G401 (cell line): ENCODE data around the gene SMIM9. TPM values are rescaled to one million over a fixed set of nuclear protein-coding genes. Genes with fewer than 3 reads are reported as not detected.
A peak's percentile ranks its signal among the peaks of the same experiment; 100 is the strongest.
"Not testable (repeated sequence)": the region's sequence is repeated elsewhere in the genome, so short reads cannot be mapped to it uniquely, and the experiment has no call there.

Source experiments
- DNase-seq: peaks from one replicate; pipeline ENCODE4 v3.0.0-alpha.2; 2015; ENCODE audit warnings: low spot score
- in situ Hi-C: cut with HindIII; loops from 2 replicates; pipeline ENCODE4 v1.10.0; 2016; ENCODE audit warnings: low sequenced_read_pairs, mixed read lengths
- total RNA-seq: library from RNA; depleted of rRNA; stranded (reverse); fragments of >200 nt; shearing (Covaris generic); gene quantifications from 2 replicates; pipeline ENCODE4 v1.2.3, GENCODE V29; 2014

The SMIM9 gene
- total RNA-seq, 1 experiment from 2014 or later: not detected

DNA sequence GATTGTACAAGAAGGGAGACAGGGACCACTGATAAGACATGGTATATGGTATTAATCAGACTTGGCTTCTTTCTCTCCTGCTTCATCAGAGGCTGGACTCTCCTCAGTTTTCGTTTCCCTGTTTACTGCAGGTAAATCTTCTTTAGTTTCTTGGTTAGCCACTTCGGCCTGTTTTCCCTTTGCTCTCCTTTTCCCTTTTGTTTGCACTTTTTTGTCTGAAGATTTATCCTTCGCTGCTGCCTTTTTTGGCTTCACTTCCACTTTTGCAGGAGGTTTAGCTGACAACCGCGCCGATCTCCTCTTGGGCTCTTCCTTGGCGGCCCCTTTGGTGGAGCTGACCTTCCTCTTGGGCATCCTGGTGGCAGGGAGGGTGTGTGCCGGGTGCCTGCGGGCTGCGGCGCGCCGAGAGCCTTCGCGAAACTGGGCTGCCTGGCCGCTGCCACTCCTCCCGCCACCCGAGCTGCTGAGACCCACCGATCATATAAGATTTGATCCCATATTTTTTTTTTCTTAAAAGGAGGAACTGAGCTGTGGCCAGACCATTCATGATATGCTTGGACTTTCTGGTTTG, 17.3 kb downstream of the SMIM9 start:
- in situ Hi-C loops, DNase-seq: not testable (repeated sequence)

DNA sequence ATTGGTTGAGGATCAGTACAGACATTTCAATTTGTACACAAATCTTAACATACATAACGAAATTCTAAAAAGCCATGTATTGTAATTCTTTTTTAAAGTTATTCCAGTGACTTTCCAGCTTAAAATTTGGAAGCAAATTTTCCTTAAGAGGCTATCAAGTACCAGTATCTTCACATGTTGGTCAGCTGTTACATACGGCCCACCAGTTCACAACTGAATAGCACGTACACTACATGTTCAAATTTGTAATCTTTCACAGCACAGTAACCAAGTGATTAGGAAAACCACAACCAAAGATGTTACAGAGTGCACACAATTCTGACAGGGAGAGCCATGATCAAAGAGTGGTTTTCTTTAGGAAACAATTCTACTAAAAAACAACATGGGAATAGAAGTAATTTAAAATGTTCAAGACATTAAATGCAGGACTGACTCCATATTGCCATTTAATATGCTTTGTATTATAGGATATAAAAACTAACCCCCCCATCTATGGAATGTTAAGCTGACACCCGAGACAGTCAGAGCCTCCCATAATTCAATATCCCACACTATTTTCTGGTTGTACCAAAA, 18.1 kb downstream of the SMIM9 start:
- in situ Hi-C loops, DNase-seq: not testable (repeated sequence)

DNA sequence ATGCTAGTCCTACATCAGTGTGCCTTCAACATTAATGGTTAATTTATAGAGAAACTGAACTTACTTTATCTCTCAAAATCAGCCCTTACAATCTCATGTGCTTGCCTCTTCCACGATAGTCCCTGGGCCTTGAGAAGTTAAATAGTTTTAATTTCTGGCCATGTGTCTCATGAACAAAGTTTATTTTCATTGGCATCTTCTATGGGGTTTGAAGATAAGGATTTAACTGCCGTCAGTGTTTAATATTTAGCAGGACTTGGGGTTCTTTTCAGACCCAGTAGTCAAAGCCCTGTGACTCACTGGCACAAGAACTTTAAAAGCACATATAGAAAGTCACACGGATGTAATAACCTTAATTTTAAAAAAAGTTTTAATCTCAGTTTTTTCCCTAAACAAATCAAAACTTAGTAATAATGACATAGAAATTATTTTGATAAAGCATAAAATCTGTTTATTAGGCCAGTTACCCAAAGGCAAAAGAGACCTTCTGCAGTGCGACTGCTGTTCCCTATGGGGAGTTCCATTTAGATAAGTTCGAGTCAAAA, 19.1 kb downstream of the SMIM9 start:
- in situ Hi-C loops: no loop called here

DNA sequence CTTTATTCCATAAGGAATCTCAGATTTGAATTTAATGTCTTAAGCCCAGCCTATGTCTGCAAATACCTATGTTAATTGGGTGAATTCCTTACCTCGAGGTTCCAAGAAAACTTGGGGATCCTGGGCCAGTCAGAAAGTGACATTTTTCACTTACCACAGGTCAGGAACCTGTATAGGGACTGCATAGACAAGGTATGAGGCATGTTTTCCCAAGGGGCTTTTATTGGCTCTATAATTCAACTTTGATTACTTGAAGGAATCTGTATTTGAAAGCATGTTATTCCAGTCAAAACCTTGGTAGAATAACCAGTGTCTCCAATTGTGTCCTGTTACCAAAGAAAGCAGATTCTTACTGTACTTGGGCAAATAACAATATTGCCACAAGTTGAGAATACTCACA, 20.7 kb downstream of the SMIM9 start:
- no peak for DNase-seq
- in situ Hi-C loops: no loop called here

More for the DNA sequence above, 19.1 kb downstream of the SMIM9 start:
- no peak for DNase-seq

DNA sequence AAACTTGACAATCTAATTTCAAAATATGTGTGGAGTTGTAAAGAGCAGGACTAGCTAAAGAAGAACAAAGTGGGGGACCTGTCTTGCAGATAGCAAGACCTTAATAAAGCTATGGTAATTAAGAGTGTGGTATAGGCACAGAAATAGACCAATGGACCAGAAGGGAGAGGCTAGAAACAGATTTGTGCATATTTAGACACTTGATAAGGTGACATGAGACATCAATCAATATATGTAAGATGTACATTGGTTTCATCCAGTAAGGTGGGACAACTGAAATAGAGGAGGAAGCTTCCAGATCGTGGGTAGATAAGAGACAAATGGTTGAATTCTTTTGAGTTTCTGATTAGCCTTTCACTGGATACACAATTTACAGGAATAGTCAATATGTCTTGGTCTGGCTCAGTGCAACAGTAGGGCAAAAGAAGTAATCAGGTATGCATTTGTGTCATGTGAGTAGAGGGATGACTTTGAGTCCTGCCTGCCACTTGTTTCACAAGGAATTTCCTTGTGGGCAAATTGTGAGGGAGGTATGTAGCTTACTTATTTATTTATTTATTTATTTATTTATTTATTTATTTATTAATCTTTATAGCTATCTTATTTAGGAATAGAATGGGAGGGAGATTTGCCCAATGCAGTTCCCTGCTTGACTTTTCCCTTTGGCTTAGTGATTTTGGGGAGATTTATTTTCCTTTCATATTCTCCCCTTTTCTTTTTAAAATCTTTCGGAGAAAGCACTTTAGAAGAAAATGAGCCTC, 21.9 kb downstream of the SMIM9 start:
- DNase-seq: no peak
- in situ Hi-C loops: no loop called here

DNA sequence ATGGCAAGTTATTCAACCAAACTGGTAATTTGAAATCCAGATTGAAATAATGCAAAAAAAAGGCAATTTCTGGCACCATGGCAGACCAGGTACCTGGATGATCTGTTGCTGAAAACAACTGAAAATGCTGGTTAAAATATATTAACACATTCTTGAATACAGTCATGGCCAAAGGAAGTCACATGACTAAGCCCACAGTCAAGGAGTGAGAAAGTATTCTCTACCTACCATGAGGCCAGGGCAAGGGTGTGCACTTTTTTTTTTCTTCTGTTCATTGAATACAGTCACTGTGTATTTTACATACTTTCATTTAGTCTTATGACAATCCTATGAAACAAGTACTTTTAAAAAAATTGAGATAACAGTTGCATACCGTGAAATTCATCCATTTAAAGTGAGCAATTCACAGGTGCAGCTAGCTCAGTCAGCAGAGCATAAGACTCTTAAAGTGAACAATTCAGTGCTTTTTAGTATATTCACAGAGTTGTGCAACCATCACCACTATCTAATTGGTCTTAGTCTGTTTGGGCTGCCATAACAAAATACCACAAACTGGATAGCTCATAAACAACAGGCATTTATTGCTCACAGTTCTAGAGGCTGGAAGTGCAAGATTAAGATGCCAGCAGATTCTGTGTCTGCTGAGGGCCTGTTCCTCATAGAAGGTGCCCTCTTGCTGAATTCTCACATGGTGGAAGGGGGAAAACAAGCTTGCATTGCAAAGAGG, 24.4 kb downstream of the SMIM9 start:
- no peak for DNase-seq
- in situ Hi-C loops: no loop called here

DNA sequence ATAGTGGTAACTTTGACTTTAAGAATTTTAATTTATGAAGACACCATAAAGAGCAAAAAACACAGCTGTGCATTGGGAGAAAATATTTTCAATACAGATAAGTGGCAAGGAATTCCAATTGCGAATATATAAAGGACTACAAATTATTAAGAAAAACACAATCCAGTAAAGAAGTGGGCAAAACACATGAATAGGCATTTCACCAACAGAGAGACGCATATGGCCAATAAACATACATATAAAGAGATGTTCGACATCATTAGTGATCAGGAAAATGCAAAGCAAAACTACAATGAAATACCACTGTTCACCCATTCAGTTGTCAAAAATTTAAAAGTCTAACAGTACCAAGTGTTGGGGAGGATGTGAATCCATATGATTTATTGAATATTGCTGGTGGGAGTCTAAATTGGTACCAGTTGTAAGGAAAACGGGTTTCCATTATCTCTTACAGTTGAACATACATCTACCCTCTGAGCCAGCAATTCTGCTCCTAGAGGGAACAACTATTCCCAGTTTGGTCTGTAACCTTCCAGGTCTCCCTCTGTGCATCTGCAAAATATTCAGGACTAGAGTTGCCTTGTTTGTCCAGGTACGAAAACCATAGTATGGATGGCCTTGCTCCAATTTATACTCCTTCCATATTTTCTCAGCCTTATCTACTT, 27.5 kb downstream of the SMIM9 start:
- in situ Hi-C loops: no loop called here

DNA sequence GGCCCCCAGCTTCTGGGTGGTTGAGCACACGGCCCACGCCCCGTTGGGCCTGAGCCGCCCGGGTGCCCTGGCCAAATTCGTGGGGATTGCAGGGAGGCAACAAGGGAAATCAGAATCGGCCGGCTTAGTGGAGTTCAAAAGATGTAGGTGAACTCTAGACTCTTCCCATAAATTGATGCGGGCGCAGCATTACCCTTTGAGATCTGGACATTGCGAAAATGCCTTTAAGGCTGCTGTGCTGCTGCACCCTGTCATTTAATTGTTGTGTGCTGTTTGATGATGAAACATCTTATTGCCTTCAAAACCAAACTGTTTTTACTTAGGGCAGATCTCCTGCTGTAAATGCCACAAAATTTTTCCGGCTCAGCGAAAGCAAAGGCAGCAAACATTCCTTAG, 28.8 kb downstream of the SMIM9 start:
- in situ Hi-C loops: no loop called here
- no peak for DNase-seq

More for the DNA sequence above, 27.5 kb downstream of the SMIM9 start:
- DNase-seq: no peak

DNA sequence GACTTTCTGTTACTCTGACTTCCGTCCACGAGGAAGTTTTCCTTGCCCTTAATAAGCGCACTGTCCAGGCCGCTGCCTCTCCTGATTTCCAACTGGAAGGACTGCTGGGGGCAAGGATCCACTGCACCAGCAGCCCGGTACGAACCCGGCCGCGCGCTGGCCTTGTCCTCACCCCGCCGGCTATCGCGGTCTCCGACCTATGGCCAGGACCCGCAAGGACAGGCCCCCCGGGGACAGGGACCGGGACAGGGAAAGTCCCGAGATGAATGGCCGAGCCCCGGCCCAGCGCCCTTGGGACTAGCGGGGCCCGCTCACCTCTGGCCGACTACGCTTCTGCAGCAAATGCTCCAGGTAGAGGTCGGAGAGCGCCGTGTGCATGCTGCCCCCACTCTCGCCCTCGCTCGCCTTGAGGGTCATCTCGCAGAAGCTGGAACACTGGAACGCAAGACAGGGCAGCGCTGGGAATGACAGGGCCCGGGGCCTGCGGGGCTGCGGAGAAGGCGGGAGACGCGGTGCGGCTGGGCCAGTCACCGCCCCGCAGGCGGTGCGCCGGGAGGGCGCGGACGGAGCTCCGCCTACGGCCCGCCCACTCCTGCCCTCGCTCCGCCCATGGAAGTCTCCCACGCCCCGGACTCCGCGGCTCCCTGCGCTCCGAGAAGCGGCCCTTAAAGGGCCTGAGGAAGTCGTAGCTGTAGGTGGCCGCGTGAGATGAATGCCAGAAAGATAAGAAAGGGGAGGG, 29.3 kb downstream of the SMIM9 start, which contains the start of gene MPP1:
Gene MPP1 (minus strand): TSS at position 529 of the 739 bp plus-strand sequence. CDS start 112 bp downstream, at position 417.
- DNase-seq: peak; percentile 81
- in situ Hi-C loops: no loop called here

DNA sequence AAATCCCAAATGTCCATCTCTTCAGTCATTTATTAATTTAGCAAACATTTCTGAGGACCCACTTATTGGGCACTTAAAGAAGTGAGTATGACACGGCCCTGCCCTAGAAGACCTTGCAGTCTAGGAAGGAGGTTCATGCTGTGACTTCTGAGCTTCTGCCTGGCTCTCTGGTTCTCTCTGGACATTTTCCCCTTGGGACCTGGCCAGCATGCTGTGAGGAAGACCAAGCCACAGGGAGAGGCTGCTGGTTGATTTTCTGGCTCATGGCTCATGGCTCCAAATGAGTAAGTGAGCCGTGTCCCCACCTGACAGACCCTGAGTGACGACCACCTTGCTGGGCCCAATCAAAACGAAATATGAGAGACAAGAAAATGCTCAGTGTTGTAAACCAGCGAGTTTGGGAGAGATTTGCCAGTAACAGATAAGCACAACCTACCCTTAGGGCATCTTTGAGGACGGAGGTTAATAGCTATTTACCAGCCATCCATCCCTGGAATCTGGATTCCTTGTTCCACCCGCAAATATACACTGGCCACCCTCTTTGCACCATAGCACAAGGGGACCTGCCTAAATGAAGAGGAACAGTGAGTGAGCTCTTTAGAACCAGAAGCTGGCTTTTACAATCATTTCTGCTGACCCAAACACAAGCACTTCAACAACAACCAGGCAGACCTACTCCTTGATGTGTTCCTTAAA, 30.1 kb downstream of the SMIM9 start:
- DNase-seq: peak; percentile 22
- in situ Hi-C loops: no loop called here

DNA sequence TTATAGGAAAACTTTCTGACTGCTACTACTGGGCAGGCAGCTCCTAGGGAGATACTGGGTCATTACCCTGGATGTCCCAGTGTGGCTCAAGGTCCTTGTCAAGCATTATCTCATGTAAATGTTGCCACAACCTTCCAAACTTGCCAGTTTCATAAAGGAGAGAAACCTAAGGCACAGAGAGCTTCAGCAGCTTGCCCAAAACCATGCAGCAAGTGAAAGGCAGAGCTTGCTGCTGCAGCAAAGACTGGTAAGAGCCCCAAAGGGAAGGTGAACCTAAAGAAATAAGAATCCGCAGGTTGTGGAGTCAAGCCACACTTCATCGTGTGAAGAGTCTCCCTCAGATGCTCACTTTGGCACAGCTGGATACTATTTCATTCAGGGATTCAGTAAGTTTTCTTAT, 31.5 kb downstream of the SMIM9 start:
- DNase-seq: no peak
- in situ Hi-C loops: no loop called here

DNA sequence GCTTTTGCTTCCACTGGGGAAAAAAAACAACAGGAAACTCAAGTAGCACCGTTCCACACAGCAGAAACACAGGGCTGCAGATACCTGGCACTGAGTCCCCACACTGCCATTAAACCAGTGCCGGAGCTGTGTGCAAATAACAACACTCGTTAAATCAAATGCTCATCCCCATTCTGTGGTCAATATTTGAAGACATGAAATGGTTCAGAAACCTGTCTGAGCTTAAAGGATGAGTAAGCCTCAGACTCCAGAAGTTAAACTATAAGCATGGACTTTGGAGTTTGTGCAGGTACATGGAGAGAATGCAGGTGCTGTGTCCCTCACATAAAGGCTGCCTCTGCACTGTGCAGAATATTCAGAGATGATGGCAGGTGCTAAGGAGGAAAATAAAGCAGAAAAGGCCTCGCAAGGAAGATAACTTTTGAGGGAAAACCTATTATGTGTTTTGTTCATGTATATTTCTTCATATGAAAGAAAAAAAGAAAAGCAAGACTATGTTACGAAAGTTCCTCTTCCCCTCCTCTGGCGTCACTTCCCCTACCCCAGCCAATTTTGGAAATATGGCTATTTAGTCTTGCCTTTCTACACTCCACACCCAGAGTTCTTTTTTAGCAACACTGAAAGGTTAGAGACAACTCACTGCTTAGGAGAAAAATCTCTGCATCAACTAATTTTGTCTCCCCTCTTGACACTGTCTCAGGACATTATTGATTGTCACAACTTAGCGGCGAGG, 33.8 kb downstream of the SMIM9 start:
- in situ Hi-C loops: no loop called here
- no peak for DNase-seq

DNA sequence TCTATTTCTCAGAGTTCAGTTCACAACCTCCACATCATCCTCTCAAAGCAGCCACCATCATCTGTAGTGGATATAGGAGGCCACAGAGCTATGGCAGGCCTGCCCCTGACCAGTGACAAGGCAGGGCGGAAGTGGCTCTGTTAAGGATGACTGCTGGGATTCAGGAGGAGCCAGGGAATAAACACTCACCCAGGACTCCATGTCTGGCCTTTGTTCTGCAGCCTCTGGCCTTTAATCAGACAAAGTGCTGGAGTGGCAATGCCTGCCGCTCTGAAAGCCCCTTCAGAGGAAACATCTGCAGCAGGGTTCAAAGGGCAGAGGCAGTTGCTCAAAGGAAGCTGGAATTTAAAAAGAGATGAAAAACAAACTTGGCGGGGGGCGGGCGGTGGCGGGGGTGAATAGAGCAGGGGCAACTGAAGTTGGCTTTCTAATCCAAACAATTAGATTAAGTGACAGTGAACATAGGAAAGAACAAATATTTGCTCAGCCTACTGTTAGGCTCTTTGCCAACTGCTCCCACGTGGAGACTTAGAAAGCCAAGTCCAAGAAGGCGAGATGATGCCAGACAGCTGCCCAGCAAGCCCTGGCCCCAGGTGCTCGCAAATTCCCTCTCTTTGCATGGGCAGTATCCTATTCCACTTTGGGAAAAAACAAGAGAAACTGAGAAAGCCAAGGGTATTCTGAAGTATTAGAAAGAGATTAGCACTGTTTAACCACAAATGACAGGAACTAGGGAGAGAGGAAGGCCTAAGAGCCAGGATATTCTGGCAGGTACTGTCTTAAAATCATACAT, 34.7 kb downstream of the SMIM9 start:
- in situ Hi-C loops: no loop called here
- DNase-seq: peak; percentile 4

DNA sequence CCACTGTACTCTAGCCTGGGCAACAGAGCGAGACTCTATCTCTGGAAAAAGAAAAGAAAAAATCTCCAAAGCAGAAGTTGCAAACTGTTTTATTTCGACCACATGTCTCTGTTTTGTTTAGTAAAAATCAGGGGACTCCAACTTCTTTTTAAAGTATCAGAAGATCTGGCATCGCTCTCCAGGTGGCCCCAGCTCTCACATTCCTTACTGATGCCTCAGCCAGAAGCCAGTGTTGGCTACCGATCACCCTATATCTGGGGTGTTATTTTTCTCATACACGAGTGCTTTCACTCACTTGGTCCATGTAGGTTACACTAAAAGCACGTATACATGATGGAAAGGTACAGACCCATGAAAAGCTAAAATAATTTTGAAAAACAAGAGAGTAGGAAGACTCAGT, 37.5 kb downstream of the SMIM9 start:
- in situ Hi-C loops: no loop called here
- DNase-seq: no peak

DNA sequence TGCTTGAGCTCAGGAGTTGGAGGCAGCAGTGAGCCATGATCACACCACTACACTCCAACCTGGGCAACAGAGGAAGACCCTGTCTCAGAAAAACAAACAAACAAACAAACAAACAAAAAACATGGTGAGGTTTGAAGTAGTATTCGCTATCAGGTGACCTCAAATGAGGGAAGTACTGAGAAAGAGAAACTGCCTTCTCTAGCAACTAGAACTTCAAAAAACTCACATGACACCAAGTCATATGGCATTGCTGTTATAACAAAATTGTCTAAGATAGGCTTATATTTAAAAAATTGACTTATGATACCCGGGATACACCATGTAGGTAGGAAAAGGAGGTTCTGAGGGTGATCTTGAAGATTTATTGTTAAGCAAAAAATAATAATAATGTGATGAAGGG, 39.4 kb downstream of the SMIM9 start:
- in situ Hi-C loops: no loop called here
- DNase-seq: no peak

DNA sequence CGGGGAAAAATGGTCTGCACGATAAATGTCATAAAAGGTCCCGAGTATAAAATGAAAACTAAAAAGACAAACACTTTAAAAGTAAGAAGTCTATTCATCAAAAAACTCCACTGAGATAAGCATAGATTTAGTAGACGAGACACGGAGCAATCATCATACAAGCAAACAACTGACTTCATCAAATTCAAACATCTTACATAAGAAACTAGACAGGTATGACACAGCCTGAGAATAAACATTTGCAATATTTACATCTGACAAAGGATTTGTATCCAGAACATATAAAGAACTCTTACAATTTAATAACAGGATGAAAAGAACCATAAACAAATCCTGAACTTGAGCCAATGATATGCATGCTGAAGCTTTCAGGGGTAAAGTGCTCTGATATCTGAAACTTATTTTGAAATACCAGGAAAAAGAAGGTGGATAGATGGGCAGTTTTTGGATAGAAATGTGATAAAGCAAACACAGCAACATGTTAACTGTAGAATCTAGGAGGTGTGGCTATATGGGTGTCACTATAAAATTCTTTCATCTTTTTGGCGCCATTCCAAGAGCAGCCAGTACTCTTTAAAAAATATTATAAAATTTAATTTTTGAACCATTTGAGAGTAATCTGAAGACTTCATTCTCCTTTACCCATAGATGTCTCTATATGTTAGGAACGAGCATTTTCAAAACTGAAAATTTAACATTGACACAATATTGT, 41.2 kb downstream of the SMIM9 start:
- DNase-seq: no peak
- in situ Hi-C loops: no loop called here
